GM12801 (cell line): Measurements from ENCODE around the gene UCKL1.

Experiments used
- TF ChIP-seq, protein P1 (sequence below): IDR thresholded peaks from one replicate; pipeline ENCODE4 v1.5.1; 2011; ENCODE audit warnings: control low read depth; ENCODE audit not compliant: insufficient read length; ENCODE audit errors: extremely low read depth

Gene UCKL1

DNA sequence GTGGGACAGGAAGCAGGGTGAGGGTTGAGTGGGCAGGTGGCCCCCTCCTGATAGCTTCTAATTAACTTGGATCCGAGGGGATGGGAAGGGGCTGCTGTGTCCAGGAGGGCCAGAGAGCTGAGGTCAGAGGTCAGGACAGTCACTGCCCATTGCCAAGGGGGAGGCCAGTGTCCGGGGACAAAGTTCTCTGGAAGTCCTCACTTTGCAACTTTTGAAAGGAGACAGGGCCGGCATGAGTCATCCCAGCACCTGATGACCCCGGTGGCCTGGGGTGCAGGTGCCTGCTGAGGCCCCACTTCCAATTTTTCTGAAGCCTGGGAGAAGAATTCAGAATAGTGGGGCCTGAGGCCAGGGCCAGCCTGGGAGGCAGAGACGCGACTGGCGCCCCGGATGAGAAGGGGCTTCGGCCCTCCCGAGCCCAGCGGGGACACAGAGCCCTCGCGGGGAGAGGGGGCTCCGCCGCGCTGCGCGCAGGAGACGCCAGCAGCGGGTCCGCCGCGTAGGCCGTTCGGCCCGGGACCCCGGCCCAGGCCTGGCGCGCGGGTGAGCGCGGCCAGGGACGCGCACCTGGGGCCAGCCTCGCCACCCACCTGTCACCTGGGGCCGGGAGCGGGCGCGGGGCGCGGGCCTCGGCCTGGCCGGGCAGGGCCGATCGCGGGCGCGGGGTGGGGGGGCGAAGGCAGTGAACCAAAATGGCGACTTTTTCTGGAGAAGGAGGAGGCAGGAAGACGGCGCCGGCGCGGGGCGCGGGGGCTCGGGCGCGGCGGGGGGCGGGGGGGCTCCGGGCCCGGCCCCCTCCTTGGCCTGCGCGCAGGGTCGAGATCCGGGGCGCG is 12.9 kb upstream of the UCKL1 start:
- TF ChIP-seq, protein P1, sequence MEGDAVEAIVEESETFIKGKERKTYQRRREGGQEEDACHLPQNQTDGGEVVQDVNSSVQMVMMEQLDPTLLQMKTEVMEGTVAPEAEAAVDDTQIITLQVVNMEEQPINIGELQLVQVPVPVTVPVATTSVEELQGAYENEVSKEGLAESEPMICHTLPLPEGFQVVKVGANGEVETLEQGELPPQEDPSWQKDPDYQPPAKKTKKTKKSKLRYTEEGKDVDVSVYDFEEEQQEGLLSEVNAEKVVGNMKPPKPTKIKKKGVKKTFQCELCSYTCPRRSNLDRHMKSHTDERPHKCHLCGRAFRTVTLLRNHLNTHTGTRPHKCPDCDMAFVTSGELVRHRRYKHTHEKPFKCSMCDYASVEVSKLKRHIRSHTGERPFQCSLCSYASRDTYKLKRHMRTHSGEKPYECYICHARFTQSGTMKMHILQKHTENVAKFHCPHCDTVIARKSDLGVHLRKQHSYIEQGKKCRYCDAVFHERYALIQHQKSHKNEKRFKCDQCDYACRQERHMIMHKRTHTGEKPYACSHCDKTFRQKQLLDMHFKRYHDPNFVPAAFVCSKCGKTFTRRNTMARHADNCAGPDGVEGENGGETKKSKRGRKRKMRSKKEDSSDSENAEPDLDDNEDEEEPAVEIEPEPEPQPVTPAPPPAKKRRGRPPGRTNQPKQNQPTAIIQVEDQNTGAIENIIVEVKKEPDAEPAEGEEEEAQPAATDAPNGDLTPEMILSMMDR: no peak

DNA sequence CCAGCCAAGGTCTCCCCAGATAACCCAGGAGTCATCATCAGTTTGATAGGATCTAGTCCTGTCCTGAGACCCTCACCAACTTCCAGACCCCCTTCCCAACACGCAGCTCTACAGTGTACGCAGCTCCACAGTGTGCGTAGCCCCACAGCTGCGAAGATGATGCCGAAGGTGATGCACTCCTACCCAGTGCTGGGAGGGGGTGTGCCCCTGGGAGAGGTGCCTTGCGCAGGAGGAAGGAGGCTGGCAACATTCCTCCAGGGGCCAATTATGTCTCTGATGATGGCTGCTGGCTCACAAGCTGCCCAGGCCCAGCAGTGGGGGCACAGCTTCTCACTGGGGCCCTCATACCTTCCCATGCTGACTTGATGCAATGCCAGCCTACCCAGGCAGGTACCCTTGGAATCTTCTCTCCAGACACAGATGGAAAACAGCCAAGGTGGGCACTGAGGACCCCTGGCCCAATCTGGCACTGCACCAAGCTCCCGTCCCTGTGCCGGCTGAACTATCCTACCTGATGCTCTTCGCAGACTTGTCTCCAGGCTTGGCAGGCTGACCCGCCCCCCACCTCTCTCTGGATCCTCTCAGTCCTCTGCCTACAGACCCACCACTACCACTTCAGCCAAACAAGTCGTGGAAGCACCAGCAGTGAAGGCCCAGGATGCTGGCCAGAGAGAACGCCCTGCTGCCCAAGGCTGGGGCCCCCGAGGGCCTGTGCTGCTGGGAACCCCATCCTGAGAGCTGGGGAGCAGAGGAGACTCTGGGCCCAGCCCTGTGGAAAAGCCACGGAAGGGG is 12.1 kb upstream of the UCKL1 start:
- TF ChIP-seq, protein P1: no peak

DNA sequence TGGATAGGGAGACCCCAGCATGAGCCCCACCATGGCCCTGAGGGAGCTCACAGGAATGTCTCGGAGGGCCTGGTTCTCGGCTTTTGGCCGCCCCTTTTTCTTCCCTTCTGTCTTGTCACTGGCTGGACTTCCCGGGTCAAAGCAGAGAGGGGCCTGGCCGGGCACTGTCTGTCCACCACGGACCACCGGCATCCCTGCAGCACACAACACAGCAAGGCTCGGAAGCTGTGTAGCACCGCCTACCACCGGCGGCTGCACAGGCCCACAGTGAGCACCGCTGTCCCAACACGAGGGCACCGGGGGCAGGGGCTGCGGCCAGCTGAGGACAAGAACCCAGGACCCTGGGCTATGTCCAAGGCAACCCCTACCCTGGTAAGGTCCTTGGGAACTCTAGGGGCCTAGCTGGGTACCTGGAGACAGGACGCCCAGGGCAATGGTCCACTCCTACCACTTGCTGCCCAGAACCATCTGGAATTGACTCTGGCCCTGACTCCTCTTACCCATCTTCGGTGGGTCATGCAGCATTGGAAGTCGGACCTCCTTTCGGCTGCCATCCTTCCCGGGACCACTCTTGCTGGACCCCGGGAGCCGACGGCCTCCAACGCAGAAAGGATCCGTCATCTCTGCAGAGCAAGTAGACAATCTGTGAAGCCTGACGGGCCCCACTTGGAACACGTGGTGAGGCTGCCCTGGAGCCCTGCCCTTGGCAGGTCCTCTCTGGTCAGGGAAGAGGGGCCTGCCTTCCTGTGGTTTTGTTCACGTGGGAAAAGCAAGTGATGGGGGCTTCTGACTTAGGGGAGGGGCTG is 11.3 kb upstream of the UCKL1 start:
- TF ChIP-seq, protein P1: no peak

DNA sequence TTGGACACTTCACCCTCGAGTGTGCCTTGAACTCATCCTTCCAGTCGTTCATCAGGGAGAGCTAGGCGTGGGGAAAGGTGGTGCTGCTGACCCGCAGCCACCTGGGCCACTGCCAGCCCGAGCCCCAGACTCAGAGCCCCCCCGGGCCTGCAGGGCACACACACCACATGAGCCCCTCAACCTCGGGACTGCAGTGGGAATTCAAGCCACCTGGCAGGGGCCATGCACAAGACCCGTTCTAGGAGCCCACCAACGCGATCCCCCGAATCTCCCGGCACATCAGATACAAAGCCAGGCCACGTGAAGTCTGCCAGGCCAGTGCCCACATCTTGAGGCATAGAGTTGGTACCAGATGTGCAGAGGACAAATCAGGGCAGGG is 10.7 kb upstream of the UCKL1 start:
- TF ChIP-seq, protein P1: no peak

DNA sequence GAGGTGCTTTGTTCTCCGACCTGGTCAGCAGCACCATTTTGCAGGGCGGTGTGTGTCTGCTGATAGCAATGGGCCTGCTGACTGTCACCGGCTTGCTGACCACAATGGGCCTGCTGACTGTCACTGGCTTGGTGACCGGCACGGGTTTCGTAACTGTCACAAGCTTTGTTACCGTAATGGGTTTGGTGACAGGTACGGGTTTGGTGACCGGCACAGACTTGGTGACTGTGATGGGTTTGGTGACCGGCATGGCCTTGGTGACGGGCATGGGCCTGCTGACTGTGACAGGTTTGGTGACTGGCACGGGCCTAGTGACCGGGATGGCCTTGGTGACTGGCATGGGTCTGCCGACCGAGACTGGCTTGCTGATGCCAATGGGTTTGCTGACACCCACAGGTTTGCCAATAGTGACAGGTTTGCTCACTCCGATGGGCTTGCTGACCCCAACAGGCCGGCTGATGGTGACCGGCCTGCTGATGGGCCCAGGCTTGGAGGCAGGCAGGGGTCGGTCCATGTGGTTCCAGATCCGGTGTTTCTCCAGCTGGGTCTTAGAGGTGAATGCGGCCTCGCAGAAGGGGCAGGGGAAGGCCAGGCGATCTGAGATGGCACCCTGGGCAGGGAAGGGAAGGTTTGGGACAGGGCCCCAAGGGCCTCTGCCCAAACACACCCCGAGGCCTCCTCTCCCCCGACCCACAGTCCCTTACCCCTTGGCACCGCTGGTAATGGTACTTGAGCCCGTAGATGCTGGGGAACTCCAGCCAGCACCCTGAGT is 10.1 kb upstream of the UCKL1 start:
- TF ChIP-seq, protein P1: no peak

DNA sequence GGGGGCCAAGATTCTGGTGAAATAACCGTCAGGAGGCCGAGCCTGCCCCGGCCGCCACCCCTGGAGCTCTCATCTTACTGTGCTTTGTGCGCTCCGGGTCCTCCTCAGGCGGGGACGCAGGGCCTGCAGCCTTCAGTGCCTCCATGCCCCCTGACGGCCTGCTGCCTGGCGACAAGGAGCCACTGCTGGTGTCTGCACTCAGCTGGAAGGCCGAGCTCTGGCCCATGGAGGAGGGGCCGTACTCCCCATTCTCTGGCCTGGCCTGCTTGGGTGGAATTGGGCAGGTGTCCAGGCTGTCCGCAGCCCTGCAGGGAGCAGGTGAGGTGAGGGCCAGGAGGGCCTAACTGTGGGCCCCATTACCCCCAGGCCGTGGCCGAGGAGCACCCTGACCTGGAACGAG is 8.2 kb upstream of the UCKL1 start:
- TF ChIP-seq, protein P1: no peak
